ENCODE results near the gene UCP2. TPM values are rescaled to one million over a fixed set of nuclear protein-coding genes. Genes with fewer than 3 reads are reported as not detected.

UCP2 gene
- total and polyA plus RNA-seq, 2 experiments from 2014 or later: 60.1 to 76.9 TPM

DNA sequence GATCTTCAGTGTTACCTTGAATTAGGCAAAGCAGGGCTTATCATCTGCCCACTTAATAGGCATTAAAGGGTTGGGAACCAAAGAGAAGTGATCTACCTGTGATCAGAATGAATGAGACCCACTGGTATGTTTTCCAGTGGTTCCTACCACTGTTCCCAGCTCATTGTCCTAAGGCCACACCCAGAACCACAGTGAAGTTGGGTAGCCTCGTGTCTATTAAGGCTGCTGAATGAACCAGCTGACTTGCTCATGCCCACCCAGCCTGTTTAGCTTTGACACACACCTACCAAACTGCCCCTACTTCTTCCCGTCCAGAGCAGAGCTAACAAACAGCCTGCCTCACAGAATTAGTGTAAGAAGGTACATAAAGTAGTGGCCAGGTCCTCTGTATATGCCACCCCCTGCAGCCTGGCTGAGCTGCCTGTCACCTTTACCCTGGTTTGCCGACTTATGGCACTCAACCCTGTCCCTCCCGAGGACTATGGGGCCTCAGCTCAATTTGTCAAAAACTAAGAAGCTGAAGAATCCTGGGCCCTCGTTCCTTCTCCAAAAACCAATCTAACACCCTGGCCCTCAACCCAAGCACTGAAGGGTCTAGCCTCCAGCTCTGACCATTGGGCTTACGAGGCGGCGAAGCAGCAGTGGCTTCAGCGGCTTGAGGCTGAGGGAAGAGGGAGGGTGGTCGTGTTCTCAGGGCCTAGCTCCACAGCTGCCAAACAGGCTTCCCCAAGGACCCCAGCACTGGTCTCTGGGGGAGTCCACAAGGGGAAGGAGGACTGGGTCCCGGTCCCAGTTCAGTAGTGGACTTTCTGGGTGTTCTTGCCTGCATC is 9.8 kb downstream of the UCP2 start:
- H3K9me2 ChIP-seq (ENCODE audit: insufficient read depth): no peaks in the 10 kb centered on the region
- no peaks in the 10 kb centered on the region; the same call in 2 of the 3 replicates for H3K4me1 Mint-ChIP-seq
- no peaks in the 10 kb centered on the region for H3K79me2 ChIP-seq (replicated peaks; ENCODE audit: insufficient read depth)
- peak; percentile 42; the same call in 1 of the 2 replicates for TF ChIP-seq POLR2AphosphoS5 (IDR thresholded peaks at IDR 0.05; ENCODE audit: low read depth)
- TF ChIP-seq ZNF331 (CRISPR knock-in tag; IDR thresholded peaks at IDR 0.05; ENCODE audit: low read depth): no peak
- DNase-seq (ENCODE audit: low spot score) (no peak), ATAC-seq (no peak)
- H3K4me3 Mint-ChIP-seq: no peak overlapping the region
- H3K4me2 ChIP-seq: no peak overlapping the region
- no peak overlapping the region for H3K27ac Mint-ChIP-seq
- no peak overlapping the region for H2AFZ ChIP-seq
- H3K27me3 ChIP-seq (ENCODE audit: insufficient read depth): no peaks in the 10 kb centered on the region
- H3K27me3 Mint-ChIP-seq (ENCODE audit: insufficient read depth, low read depth, poor library complexity): peaks cover 15% of the 10 kb centered on the region
- peaks cover 24% of the 10 kb centered on the region for H3K36me3 ChIP-seq (ENCODE audit: insufficient read depth)
- H3K9me3 Mint-ChIP-seq: no peaks in the 10 kb centered on the region; the same call in 2 of the 3 replicates
- H3K36me3 Mint-ChIP-seq (ENCODE audit: low read depth): peaks cover 40% of the 10 kb centered on the region
- no peak overlapping the region for H3K4me3 ChIP-seq
- H3K27ac ChIP-seq (ENCODE audit: low read depth): no peak overlapping the region
- H4K20me1 ChIP-seq (replicated peaks; ENCODE audit: insufficient read depth): peaks cover 2% of the 10 kb centered on the region; the same call in 1 of the 2 replicates
- H3K4me1 ChIP-seq (ENCODE audit: insufficient read depth): no peaks in the 10 kb centered on the region
- 0 out of 2 replicates have a peak, but pooled peaks cover 5% of the 10 kb centered on the region for H3F3A ChIP-seq (replicated peaks; ENCODE audit: low read depth)

DNA sequence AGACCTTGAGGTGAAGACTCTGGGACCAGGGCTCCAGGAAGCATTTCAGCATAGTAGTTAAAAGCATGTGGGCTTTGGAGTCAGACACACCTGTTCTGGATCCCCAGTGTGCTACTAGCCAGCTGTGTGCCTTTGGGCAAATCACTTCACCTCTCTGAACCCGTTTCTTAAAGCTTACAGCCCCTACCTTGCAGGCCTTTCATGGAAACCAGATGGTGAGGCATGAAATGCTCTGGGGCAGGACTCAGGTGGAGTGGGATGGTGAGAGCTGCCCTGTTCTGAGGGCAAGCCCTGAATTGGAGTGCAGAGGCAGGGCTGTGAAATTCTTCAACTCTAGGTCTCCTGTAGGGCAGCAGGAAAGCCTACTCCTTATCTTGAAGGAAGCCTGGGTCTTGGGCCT is 10.5 kb downstream of the UCP2 start:
- H3K4me1 Mint-ChIP-seq: no peaks in the 10 kb centered on the region; the same call in 2 of the 3 replicates

DNA sequence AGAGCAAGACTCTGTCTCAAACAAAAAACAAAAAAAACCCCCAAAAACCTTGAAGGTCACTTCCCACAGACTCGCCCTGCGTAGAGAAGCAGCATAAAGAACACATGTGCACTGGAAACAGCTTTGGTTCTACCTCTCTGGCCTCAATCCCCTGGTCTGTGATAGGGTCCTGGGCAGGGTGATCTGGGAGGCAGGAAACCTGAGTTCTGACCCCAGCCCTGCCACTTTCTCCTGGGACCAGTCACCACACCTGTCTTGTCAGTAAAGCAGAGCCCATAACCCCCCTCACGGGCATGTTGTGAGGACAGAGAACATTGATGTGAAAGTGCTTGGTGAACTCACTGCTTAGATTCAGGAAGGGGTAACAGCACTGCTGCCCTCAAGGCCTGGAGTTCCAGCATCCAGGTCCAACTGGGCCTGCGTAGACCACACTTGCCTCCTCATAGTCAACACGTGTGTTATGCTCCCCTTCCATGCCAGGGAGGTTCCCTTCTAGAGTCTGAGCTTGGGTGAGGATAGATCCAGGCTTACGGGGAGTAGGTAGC is 11.4 kb downstream of the UCP2 start:
- ATAC-seq: no peak

More for the DNA sequence above, 10.5 kb downstream of the UCP2 start:
- Histone ChIP-seq H3K9me2 (ENCODE audit: insufficient read depth) (no peaks in the 10 kb centered on the region), H3K4me3 (no peak overlapping the region), H3F3A (replicated peaks; ENCODE audit: low read depth) (0 out of 2 replicates have a peak, but pooled peaks cover 5% of the 10 kb centered on the region), H3K4me2 (no peak overlapping the region), H2AFZ (no peak overlapping the region), H4K20me1 (replicated peaks; ENCODE audit: insufficient read depth) (no peaks in the 10 kb centered on the region; the same call in 1 of the 2 replicates), H3K4me1 (ENCODE audit: insufficient read depth) (no peaks in the 10 kb centered on the region), H3K79me2 (replicated peaks; ENCODE audit: insufficient read depth) (no peaks in the 10 kb centered on the region), H3K27ac (ENCODE audit: low read depth) (no peak overlapping the region), H3K27me3 (ENCODE audit: insufficient read depth) (no peaks in the 10 kb centered on the region), H3K36me3 (ENCODE audit: insufficient read depth) (peaks cover 18% of the 10 kb centered on the region)
- Mint-ChIP-seq H3K9me3 (no peaks in the 10 kb centered on the region; the same call in 2 of the 3 replicates), H3K27ac (no peak overlapping the region), H3K36me3 (ENCODE audit: low read depth) (peaks cover 34% of the 10 kb centered on the region), H3K27me3 (ENCODE audit: insufficient read depth, low read depth, poor library complexity) (peaks cover 15% of the 10 kb centered on the region), H3K4me3 (no peak overlapping the region)
- DNase-seq (ENCODE audit: low spot score) (no peak), ATAC-seq (no peak)
- TF ChIP-seq ZNF331 (CRISPR knock-in tag; IDR thresholded peaks at IDR 0.05; ENCODE audit: low read depth) (no peak), STAT1 (IDR thresholded peaks at IDR 0.05; ENCODE audit: unreplicated experiment) (no peak), POLR2AphosphoS5 (IDR thresholded peaks at IDR 0.05; ENCODE audit: low read depth) (0 out of 2 replicates have a peak, but pooled peaks have one; percentile 2)

More for the DNA sequence above, 11.4 kb downstream of the UCP2 start:
- Mint-ChIP-seq H3K4me3 (no peak overlapping the region), H3K9me3 (no peaks in the 10 kb centered on the region; the same call in 2 of the 3 replicates), H3K27ac (0 out of 2 replicates have a peak overlapping the region, but pooled peaks have one; percentile 5), H3K27me3 (ENCODE audit: insufficient read depth, low read depth, poor library complexity) (peaks cover 15% of the 10 kb centered on the region), H3K36me3 (ENCODE audit: low read depth) (peaks cover 24% of the 10 kb centered on the region), H3K4me1 (no peaks in the 10 kb centered on the region; the same call in 2 of the 3 replicates)
- Histone ChIP-seq H3K27me3 (ENCODE audit: insufficient read depth) (no peaks in the 10 kb centered on the region), H3F3A (replicated peaks; ENCODE audit: low read depth) (0 out of 2 replicates have a peak, but pooled peaks cover 5% of the 10 kb centered on the region), H3K79me2 (replicated peaks; ENCODE audit: insufficient read depth) (no peaks in the 10 kb centered on the region), H3K4me1 (ENCODE audit: insufficient read depth) (no peaks in the 10 kb centered on the region), H3K9me2 (ENCODE audit: insufficient read depth) (no peaks in the 10 kb centered on the region), H3K36me3 (ENCODE audit: insufficient read depth) (peaks cover 10% of the 10 kb centered on the region), H3K27ac (ENCODE audit: low read depth) (no peak overlapping the region), H3K4me3 (no peak overlapping the region), H3K4me2 (no peak overlapping the region), H4K20me1 (replicated peaks; ENCODE audit: insufficient read depth) (no peaks in the 10 kb centered on the region; the same call in 1 of the 2 replicates), H2AFZ (no peak overlapping the region)
- DNase-seq (ENCODE audit: low spot score): no peak
- TF ChIP-seq STAT1 (IDR thresholded peaks at IDR 0.05; ENCODE audit: unreplicated experiment) (no peak), POLR2AphosphoS5 (IDR thresholded peaks at IDR 0.05; ENCODE audit: low read depth) (no peak; the same call in 1 of the 2 replicates), CREB1 (CRISPR knock-in tag; IDR thresholded peaks at IDR 0.05; ENCODE audit: low read depth) (no peak), EZH2phosphoT487 (IDR thresholded peaks at IDR 0.05; ENCODE audit: unreplicated experiment) (no peak), REST (IDR thresholded peaks at IDR 0.05; ENCODE audit: unreplicated experiment) (no peak), JUNB (IDR thresholded peaks at IDR 0.05; ENCODE audit: unreplicated experiment) (no peak), ETS1 (IDR thresholded peaks at IDR 0.05) (no peak), ZNF114 (CRISPR knock-in tag; IDR thresholded peaks at IDR 0.05) (no peak), EZH2 (IDR thresholded peaks at IDR 0.05; ENCODE audit: low read depth, unreplicated experiment) (no peak)

All from GM23338 (cell line).